ENCODE results near the gene TIMP2. TPM values are rescaled to one million over a fixed set of nuclear protein-coding genes. Genes with fewer than 3 reads are reported as not detected.

The TIMP2 gene
- total and polyA plus RNA-seq, 2 of the 8 experiments (the other 6 are each of a cell fraction or from before 2014, with no cell fraction given): 18.2 to 43.3 TPM

- TF ChIP-seq CHD7 (IDR thresholded peaks at IDR 0.05; ENCODE audit: insufficient replicate concordance, low read length): no peak
- no peak for TF ChIP-seq EGR1 (IDR thresholded peaks at IDR 0.05; ENCODE audit: borderline replicate concordance, low read depth, low read length)
- no peak for TF ChIP-seq ZNF274 (IDR thresholded peaks at IDR 0.05; ENCODE audit: borderline replicate concordance, extremely low read depth, low read length)
- TF ChIP-seq RNF2 (IDR thresholded peaks at IDR 0.05; ENCODE audit: borderline replicate concordance, low read depth, low read length, missing control alignments, poor library complexity, severe bottlenecking): no peak
- TF ChIP-seq SUZ12 (IDR thresholded peaks at IDR 0.05; ENCODE audit: low read length): no peak
- no peak for TF ChIP-seq EP300 (IDR thresholded peaks at IDR 0.05; ENCODE audit: borderline replicate concordance in 1 of 2, low read depth in 2 of 2, low read length in 2 of 2)
- TF ChIP-seq KDM1A (IDR thresholded peaks at IDR 0.05; ENCODE audit: borderline replicate concordance, low read length): no peak
Measured at GRCh38 chr17:78868391-78868790, 56.8 kb downstream of the TIMP2 start (continued).

Data from H1 (cell line).